ENCODE measurements around the gene CDK11B. TPM values are rescaled to one million over a fixed set of nuclear protein-coding genes. Genes with fewer than 3 reads are reported as not detected.

Gene CDK11B
- total RNA-seq, 1 experiment from 2014 or later, result 30.1 TPM

GRCh38 chr1:1616045-1616790 is 42.6 kb downstream of the CDK11B start:
- Histone ChIP-seq H3K79me1 (ENCODE audit: insufficient read depth, low read depth, low read length, poor library complexity, severe bottlenecking) (no peaks in the 10 kb centered on the region), H3K18ac (ENCODE audit: insufficient read length, low read depth, low read length) (no peak overlapping the region), H2BK120ac (ENCODE audit: low read depth, low read length, poor library complexity, severe bottlenecking) (no peak overlapping the region), H3K4me2 (ENCODE audit: insufficient read depth, insufficient read length, low read length) (peak overlapping the region; percentile 62), H3K23me2 (ENCODE audit: insufficient read length, low read depth, low read length, poor library complexity, severe bottlenecking) (peaks cover 15% of the 10 kb centered on the region), H2BK5ac (ENCODE audit: insufficient read length, low read length) (no peak overlapping the region), H4K8ac (replicated peaks; ENCODE audit: insufficient read length, low read depth, low read length) (no peak overlapping the region), H2AK5ac (ENCODE audit: insufficient read length, low read length) (no peak overlapping the region), H3K9me3 (ENCODE audit: control insufficient read depth, low read depth, low read length) (no peaks in the 10 kb centered on the region), H3K56ac (ENCODE audit: insufficient read length, low read depth, low read length) (no peak overlapping the region), H3T11ph (ENCODE audit: low read length) (no peak overlapping the region), H3K79me2 (ENCODE audit: insufficient read depth, low read length) (no peaks in the 10 kb centered on the region), H3K27ac (ENCODE audit: insufficient read length, low read depth, low read length) (no peak overlapping the region), H2BK15ac (ENCODE audit: low read depth, low read length) (no peak overlapping the region), H2AFZ (ENCODE audit: low read length) (no peak overlapping the region), H3K9ac (ENCODE audit: extremely low read depth, insufficient read length, low read length) (no peak overlapping the region), H3K4me1 (ENCODE audit: insufficient read depth, low read length) (peaks cover 5% of the 10 kb centered on the region; the same call in 1 of the 2 replicates), H3K27me3 (ENCODE audit: insufficient read depth, low read length) (no peaks in the 10 kb centered on the region), H2BK20ac (ENCODE audit: low read depth, low read length, poor library complexity, severe bottlenecking) (no peak overlapping the region), H3K14ac (ENCODE audit: insufficient read depth, low read length) (no peak overlapping the region), H4K20me1 (ENCODE audit: control insufficient read depth, insufficient read depth, insufficient read length) (no peaks in the 10 kb centered on the region), H2BK12ac (ENCODE audit: insufficient read length, low read depth, low read length) (no peak overlapping the region), H3K23ac (ENCODE audit: insufficient read length, low read depth, low read length) (no peak overlapping the region), H4K5ac (ENCODE audit: insufficient read length, low read depth, low read length) (no peak overlapping the region), H3K4ac (ENCODE audit: low read depth, low read length) (no peak overlapping the region), H4K91ac (ENCODE audit: insufficient read length, low read depth, low read length) (no peak overlapping the region)
- peak; percentile 27 for DNase-seq
- no peak for TF ChIP-seq CTCF (conservative IDR thresholded peaks at IDR 0.05)
- Mint-ChIP-seq H3K36me3 (ENCODE audit: insufficient read depth in 1 of 3, low read depth in 3 of 3) (peaks cover 0 to 15% (median 6%) of the 10 kb centered on the region in 3 experiments; a peak in 5 of 7 replicates), H3K27me3 (ENCODE audit: low read depth) (no peaks in the 10 kb centered on the region), H3K27ac (no peak overlapping the region), H3K9me3 (no peaks in the 10 kb centered on the region; a peak in 1 of 5 replicates), H3K4me1 (peaks cover 16 to 19% of the 10 kb centered on the region in 2 experiments), H3K4me3 (peak overlapping the region; percentile 74 to 86)
- no CpG with 5 or more reads among the region's 80 CpGs for WGBS (ENCODE audit: extremely low coverage, insufficient read length, low lambda C conversion rate)

Data from H9 (cell line).